C4-2B (cell line): ENCODE data around the gene NUDT7.

ENCODE experiments used
- H3K27ac ChIP-seq: fragments of 450-650 bp; 2 replicates; pipeline ENCODE4 v1.5.1; 2017
- ZFX ChIP-seq: fragments of 450-650 bp; IDR thresholded peaks from 2 replicates; pipeline ENCODE4 v1.6.1; 2017
- TF ChIP-seq, protein P1 (sequence below): fragments of 450-650 bp; conservative IDR thresholded peaks from 2 replicates; pipeline ENCODE4 v1.5.1; 2017; ENCODE audit warnings: mild to moderate bottlenecking

Gene NUDT7

DNA sequence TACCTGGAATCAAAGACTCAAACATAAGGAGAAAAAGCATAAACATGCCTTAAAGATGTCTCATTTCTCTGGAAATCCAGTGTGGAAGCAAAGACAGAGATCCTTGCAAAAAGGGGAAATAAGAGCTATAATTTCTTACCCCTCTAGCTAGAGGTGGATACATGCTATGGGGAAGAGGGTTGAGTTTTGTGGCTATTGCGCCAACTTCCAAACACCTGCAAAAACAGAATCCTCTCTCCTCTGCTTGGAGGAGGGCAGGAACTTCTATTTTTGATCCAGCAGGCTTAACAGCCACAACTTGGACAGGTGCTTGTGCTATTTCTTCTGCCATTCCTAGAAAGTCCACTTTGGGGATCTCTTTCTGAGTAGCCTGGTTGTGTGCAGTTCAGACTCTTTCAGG lies 21.5 kb upstream of the NUDT7 start:
- H3K27ac ChIP-seq: no peak overlapping the region
- no peak for TF ChIP-seq ZFX
- TF ChIP-seq, protein P1, sequence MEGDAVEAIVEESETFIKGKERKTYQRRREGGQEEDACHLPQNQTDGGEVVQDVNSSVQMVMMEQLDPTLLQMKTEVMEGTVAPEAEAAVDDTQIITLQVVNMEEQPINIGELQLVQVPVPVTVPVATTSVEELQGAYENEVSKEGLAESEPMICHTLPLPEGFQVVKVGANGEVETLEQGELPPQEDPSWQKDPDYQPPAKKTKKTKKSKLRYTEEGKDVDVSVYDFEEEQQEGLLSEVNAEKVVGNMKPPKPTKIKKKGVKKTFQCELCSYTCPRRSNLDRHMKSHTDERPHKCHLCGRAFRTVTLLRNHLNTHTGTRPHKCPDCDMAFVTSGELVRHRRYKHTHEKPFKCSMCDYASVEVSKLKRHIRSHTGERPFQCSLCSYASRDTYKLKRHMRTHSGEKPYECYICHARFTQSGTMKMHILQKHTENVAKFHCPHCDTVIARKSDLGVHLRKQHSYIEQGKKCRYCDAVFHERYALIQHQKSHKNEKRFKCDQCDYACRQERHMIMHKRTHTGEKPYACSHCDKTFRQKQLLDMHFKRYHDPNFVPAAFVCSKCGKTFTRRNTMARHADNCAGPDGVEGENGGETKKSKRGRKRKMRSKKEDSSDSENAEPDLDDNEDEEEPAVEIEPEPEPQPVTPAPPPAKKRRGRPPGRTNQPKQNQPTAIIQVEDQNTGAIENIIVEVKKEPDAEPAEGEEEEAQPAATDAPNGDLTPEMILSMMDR: no peak

DNA sequence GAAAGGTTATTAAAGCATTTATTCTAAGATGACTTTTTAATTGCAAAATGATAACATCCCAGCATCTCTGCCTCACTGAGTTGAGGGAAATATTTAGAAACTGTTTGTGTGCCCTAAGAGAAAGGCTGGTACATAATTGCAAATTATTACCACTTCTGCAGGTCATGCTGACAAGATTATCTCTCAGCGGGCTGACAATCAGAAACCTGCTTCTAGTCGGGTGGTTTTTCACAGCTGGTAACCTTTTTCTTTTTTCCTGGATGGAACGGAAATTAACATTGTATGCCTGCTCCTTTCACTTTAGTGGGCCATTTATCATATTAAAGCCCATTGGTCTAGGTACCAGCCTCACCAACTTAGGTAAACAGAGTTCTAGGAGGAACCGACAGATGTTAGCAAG lies 17.0 kb upstream of the NUDT7 start:
- H3K27ac ChIP-seq: no peak overlapping the region
- TF ChIP-seq, protein P1: no peak
- no peak for TF ChIP-seq ZFX

DNA sequence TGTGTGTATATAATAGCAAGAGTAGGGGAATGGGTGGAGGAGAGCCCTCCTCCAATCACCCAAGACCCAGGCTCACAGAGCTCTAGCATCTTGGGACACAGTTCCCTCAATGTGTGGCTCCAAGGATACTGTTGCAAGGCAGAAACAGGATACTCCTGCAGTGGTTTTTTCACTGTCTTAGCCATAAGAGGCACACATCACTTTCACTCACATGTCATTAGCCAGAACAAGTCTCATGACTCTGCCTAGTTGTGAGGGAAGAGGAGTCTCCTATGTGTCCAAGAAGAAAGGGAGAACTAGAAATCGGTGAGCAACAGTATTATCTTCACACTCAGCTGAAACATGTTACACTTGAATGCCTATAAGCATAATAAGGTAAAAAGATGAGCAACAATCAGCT lies 11.1 kb upstream of the NUDT7 start:
- TF ChIP-seq, protein P1: no peak
- TF ChIP-seq ZFX: no peak
- H3K27ac ChIP-seq: no peak overlapping the region

DNA sequence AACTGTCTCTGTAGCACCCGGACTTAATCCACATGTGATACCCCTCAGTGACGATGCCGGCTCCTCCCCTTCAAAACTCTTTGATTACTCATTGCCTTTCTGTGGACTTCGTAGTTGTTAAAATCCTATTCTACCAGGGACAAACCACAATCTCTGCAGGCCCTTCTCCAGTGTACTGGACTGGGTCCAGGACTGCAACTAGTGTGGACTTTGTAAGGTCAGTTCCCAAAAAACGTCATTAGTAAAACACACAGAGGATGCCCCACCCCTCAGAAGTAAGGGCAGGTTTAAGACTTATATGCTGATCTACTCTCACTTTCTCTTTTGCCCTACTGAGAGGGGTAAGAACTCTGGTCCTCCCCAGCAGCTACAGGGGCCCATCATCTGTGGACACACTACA lies 10.5 kb upstream of the NUDT7 start:
- TF ChIP-seq, protein P1: no peak
- no peak for TF ChIP-seq ZFX
- H3K27ac ChIP-seq: no peak overlapping the region

DNA sequence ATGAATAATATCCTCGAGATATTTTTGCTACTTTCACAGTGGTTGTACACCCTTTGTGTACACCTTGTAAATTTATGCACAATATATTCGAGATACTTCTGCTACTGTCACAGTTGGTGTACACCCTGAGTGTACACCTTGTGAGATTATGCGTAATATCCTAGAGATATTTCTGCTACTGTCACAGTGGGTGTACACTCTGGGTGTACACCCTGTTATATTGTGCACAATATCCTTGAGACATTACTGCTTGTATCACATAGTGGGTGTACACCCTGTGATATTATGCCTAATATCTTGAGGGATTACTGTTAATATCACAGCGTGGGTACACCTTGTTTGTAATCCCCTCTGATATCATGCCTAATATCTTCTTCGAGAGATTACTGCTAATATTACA lies 7.2 kb upstream of the NUDT7 start:
- TF ChIP-seq ZFX: no peak
- TF ChIP-seq, protein P1: no peak
- no peak overlapping the region for H3K27ac ChIP-seq

DNA sequence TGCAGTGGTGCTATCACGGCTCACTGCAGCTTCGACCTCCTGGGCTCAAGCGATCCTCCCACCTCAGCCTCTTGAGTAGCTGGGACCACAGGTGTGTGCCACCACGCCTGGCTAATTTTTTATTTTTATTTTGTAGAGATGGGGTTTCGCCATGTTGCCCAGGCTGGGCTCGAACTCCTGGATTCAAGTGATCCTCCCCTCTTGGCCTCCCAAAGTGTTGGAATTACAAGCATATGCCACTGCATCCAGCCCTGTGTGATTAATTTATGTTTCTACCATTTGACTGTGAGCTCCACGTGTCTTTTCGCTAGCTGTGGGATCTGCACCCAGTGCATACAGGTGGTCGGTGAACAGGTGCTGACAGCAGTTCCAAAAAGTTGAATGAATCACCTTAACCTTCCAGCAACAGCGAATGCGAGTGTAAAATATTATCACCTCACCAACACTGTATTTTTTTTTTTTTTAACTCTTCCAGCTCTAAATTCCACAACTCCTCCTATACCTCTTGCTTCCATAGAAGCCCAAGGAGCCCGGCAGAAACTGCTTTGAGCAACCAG lies 484 bp upstream of the NUDT7 start:
- TF ChIP-seq, protein P1: no peak
- TF ChIP-seq ZFX: no peak
- no peak overlapping the region for H3K27ac ChIP-seq

DNA sequence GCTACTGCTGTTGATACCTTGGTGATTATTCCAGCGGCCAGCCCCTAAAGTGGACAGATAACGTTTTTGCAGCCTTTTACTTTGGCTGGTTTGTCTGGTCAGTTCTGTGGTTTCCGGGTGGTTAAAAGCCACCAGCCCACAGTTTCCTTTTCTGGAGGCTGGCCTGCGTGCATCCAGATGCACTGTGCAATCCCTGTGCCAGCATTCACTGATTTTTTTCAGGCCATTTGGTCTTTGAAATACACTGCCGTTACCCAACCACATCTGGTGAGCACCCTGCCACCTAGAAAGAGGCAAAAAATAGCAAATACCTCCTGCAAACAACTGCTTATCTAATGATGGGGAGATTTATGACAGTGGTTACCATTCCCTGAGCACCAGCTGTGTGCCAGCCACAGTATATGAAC lies 797 bp downstream of the NUDT7 start:
- no peak for TF ChIP-seq ZFX
- TF ChIP-seq, protein P1: no peak
- H3K27ac ChIP-seq: peak overlapping the region; percentile 78
